WERI-Rb-1 (cell line): Measurements from ENCODE around the gene GLB1L3.
"Not testable (repeated sequence)": the region's sequence is repeated elsewhere in the genome, so short reads cannot be mapped to it uniquely, and the experiment has no call there.

Experiments
- DNase-seq: peaks from one replicate; pipeline ENCODE4 v3.0.0-alpha.2; 2020
- H3K27ac ChIP-seq: fragments of 250-450 bp; sonication (Bioruptor Pico); 2 replicates; pipeline ENCODE4 v1.5.1; 2020; ENCODE audit warnings: mild to moderate bottlenecking, moderate library complexity
- H3K27me3 ChIP-seq: fragments of 250-450 bp; sonication (Bioruptor Pico); 2 replicates; pipeline ENCODE4 v1.5.1; 2021; ENCODE audit warnings: mild to moderate bottlenecking, low read depth, moderate library complexity; ENCODE audit not compliant: insufficient read depth, severe bottlenecking
- H3K36me3 ChIP-seq: fragments of 250-450 bp; sonication (Bioruptor Pico); 2 replicates; pipeline ENCODE4 v1.5.1; 2020; ENCODE audit warnings: mild to moderate bottlenecking, moderate library complexity
- H3K4me3 ChIP-seq: 2 replicates; pipeline ENCODE4 v1.5.1; 2011; ENCODE audit warnings: low read depth, mild to moderate bottlenecking, control low read depth, low read length
- H3K9me3 ChIP-seq: fragments of 250-450 bp; sonication (Bioruptor Pico); 2 replicates; pipeline ENCODE4 v1.5.1; 2021; ENCODE audit warnings: mild to moderate bottlenecking, moderate library complexity; ENCODE audit not compliant: severe bottlenecking
- TF ChIP-seq, protein P1 (sequence below): IDR thresholded peaks from 2 replicates; pipeline ENCODE4 v1.5.1; 2011; ENCODE audit warnings: low read depth, mild to moderate bottlenecking, control low read depth, inconsistent platforms, low read length

The GLB1L3 gene

GRCh38 chr11:134313821-134314607 is 37.8 kb downstream of the GLB1L3 start:
- Histone ChIP-seq H3K27ac (no peak overlapping the region), H3K4me3 (no peak overlapping the region), H3K36me3 (no peaks in the 10 kb centered on the region), H3K9me3 (peaks cover 3% of the 10 kb centered on the region), H3K27me3 (no peaks in the 10 kb centered on the region)
- TF ChIP-seq, protein P1, sequence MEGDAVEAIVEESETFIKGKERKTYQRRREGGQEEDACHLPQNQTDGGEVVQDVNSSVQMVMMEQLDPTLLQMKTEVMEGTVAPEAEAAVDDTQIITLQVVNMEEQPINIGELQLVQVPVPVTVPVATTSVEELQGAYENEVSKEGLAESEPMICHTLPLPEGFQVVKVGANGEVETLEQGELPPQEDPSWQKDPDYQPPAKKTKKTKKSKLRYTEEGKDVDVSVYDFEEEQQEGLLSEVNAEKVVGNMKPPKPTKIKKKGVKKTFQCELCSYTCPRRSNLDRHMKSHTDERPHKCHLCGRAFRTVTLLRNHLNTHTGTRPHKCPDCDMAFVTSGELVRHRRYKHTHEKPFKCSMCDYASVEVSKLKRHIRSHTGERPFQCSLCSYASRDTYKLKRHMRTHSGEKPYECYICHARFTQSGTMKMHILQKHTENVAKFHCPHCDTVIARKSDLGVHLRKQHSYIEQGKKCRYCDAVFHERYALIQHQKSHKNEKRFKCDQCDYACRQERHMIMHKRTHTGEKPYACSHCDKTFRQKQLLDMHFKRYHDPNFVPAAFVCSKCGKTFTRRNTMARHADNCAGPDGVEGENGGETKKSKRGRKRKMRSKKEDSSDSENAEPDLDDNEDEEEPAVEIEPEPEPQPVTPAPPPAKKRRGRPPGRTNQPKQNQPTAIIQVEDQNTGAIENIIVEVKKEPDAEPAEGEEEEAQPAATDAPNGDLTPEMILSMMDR = 0 out of 2 replicates have a peak, but pooled peaks have one; percentile 6
- no peak for DNase-seq

DNA sequence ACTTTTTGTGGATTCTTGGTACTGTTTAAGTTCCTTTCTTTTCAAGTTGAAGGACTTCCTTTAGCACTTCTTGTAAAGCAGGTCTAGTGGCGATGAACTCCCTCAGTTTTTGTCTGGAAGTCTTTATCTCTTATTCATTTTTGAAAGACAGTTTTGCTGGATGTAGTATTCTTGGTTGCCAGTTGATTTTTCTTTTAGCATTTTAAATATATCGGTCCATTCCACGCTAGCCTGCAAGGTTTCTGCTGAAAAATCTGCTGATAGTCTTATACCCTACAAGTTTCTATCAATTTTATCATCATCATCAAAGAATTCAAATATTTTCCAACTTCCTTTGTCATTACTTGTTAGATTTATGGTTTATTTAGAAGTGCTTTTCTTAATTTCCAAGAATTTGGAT is 40.9 kb downstream of the GLB1L3 start:
- no peaks in the 10 kb centered on the region for H3K27me3 ChIP-seq
- TF ChIP-seq, protein P1 = no peak
- H3K4me3 ChIP-seq = no peak overlapping the region
- no peak overlapping the region for H3K27ac ChIP-seq
- DNase-seq = no peak
- H3K9me3 ChIP-seq = peaks cover 3% of the 10 kb centered on the region
- no peaks in the 10 kb centered on the region for H3K36me3 ChIP-seq

DNA sequence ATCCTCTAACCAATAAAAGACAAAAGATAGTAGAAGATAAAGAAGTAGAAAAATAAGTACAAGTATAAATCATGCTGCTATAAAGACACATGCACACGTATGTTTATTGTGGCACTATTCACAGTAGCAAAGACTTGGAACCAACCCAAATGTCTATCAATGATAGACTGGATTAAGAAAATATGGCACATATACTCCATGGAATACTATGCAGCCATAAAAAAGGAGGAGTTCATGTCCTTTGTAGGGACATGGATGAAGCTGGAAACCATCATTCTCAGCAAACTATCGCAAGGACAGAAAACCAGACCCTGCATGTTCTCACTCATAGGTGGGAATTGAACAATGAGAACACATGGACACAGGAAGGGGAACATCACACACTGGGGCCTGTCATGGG is 45.2 kb downstream of the GLB1L3 start:
- H3K36me3 ChIP-seq, DNase-seq, H3K27ac ChIP-seq, H3K4me3 ChIP-seq, H3K9me3 ChIP-seq, H3K27me3 ChIP-seq: not testable (repeated sequence)

DNA sequence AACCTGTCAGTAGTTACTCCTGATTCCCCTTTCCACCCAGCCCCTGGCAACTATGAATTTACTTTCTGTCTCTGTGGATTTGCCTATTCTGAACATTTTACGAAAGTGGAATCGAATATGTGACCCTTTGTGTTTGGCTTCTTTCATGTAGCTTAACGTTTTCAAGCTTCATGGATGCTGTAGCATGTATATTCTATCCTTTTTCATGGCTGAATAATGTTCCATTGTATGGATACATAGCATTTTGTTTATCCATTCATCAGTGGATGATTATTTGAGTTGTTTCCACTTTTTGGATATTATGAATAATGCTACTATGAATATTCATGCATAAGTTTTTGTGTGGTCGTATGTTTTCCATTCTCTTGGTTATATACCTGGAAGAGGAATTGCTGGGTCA is 46.4 kb downstream of the GLB1L3 start:
- TF ChIP-seq, protein P1 = no peak
- H3K36me3 ChIP-seq = no peaks in the 10 kb centered on the region
- H3K27ac ChIP-seq = no peak overlapping the region
- DNase-seq = no peak
- H3K4me3 ChIP-seq = no peak overlapping the region
- no peaks in the 10 kb centered on the region for H3K27me3 ChIP-seq
- H3K9me3 ChIP-seq = peaks cover 4% of the 10 kb centered on the region

GRCh38 chr11:134328433-134328832 is 52.3 kb downstream of the GLB1L3 start:
- Histone ChIP-seq H3K36me3 (peaks cover 2% of the 10 kb centered on the region; the same call in 1 of the 2 replicates), H3K27me3 (no peaks in the 10 kb centered on the region), H3K27ac (no peak overlapping the region), H3K9me3 (no peaks in the 10 kb centered on the region), H3K4me3 (no peak overlapping the region)
- DNase-seq = no peak
- TF ChIP-seq, protein P1 = no peak

DNA sequence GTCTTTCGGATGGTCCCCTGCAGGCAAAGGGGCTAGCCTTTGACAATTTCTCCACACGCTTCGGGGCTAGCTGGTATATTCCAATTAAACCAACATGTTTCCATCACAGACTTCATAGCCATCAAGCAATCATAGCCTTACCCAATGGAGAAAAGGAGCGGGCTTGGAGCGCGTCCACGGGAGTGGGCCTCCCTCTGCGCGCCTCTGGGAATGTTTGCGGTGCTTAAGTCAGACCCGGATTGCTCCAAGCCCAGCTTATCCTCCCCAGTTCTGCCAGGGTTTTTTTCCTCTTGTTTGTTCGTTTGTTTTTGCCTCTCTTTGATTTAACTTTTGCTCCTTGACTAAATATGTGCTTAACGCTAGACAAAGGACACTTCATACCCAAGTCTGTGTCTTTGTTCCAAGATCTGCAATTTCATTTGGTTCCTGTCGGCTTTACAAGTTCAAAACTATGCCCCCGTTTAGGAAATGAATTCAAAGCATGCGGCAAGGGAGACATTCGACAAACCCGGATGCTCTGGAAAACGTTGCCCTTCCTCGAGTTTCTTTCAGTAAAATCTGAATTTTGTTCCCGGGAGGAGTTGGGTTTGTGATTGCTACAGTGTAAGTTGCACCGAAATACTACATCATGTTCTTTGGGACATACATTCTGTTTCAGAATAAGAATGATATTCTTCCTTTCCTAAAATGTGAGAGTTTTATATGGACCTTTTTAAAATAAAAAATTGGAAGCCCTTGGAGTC is 54.6 kb downstream of the GLB1L3 start:
- TF ChIP-seq, protein P1 = no peak
- Histone ChIP-seq H3K36me3 (peaks cover 4% of the 10 kb centered on the region), H3K9me3 (no peaks in the 10 kb centered on the region), H3K4me3 (peak overlapping the region; percentile 46), H3K27me3 (no peaks in the 10 kb centered on the region), H3K27ac (no peak overlapping the region)
- no peak for DNase-seq
